ENCODE data around the gene MICAL2. TPM values are rescaled to one million over a fixed set of nuclear protein-coding genes. Genes with fewer than 3 reads are reported as not detected.

The MICAL2 gene
- total and polyA plus RNA-seq, 2 donors (not counting 3 experiments of a cell fraction or from before 2014, with no cell fraction given), result 67.6 to 200 TPM

DNA sequence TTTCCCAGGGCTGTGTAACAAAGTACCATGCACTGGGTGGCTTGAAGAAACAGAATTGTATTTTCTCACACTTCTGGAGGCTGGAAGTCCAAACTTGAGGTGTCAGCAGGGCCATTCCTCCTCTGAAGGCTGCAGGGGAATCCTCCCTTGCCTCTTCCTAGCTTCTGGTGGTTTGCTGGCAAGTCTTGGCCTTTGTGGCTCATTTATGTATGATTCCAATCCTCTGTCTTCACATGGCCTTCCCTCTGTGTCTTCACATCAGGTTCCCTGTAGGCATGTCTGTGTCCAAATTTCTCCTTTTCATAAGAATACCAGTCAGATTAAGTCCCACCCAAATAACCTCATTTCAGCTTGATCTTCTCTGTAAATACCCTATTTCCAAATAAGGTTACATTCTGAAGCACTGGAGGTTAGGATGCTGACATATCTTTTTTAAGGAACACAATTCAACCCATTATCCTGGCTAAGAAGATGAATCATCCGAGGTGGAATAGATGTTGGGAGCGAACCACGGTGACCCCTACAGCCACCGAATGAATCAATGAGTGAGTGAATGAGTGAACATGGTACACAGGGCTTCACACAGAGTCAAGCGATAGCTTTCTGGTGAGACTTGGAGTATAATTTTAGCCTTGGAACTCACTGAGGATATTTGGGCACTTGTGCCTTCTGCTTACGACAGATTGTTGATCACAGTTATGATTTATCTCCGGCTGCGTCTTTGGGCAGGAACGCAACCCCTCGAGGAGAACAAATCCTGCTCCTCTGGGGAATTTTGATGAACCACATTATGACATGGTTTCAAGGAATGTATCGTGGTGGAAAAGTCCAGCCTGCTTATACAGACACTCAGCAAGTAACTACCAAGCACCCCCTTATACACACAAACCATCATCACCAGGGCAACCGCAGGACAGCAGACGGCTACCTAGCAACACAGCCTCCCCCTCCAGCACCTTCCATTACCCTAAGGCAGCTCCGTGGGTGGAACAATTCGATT lies 34.3 kb upstream of the MICAL2 start:
- Histone ChIP-seq H3K79me2 (ENCODE audit: control insufficient read depth, insufficient read depth, low read length) (no peaks in the 10 kb centered on the region), H3K27me3 (ENCODE audit: control insufficient read depth in 2 of 2, insufficient read depth in 2 of 2, low read length in 2 of 2) (no peaks in the 10 kb centered on the region), H4K20me1 (replicated peaks; ENCODE audit: control insufficient read depth, extremely low read depth, insufficient read depth, low read length) (no peaks in the 10 kb centered on the region), H3K9ac (replicated peaks; ENCODE audit: extremely low read depth, insufficient read depth, low read length) (no peak overlapping the region), H3K9me3 (replicated peaks; ENCODE audit: control insufficient read depth, insufficient read depth, low read length) (no peaks in the 10 kb centered on the region), H3K4me1 (ENCODE audit: control insufficient read depth, extremely low read depth, insufficient read depth, low read length) (peaks cover 11% of the 10 kb centered on the region), H3K4me2 (ENCODE audit: insufficient read depth, low read length) (no peak overlapping the region), H2AFZ (ENCODE audit: low read depth, low read length) (no peak overlapping the region), H3K36me3 (ENCODE audit: control insufficient read depth in 2 of 2, extremely low read depth in 1 of 2, insufficient read depth in 2 of 2, low read length in 2 of 2) (no peaks in the 10 kb centered on the region), H3K4me3 (replicated peaks in 1 of 3; ENCODE audit: insufficient read depth in 1 of 3, low read depth in 1 of 3, low read length in 3 of 3) (no peak overlapping the region), H3K27ac (ENCODE audit: insufficient read depth, low read depth, low read length) (no peak overlapping the region), H3K9me1 (replicated peaks; ENCODE audit: control insufficient read depth, extremely low read depth, insufficient read depth, low read length) (no peaks in the 10 kb centered on the region)
- intact Hi-C loops (cut with micrococcal nuclease), result no loop called here
- no TSS peak for BruUV-seq (replicated peaks)
- FAIRE-seq (no peak), DNase-seq (ENCODE audit: low read depth, low spot score) (no peak)
- TF ChIP-seq MYC (IDR thresholded peaks at IDR 0.05; ENCODE audit: low read depth, low read length) (no peak), FOS (IDR thresholded peaks at IDR 0.05; ENCODE audit: borderline replicate concordance, insufficient read depth, low read length) (no peak), POLR2A (IDR thresholded peaks at IDR 0.05; ENCODE audit: low read depth, low read length) (no peak), POLR2AphosphoS5 (IDR thresholded peaks at IDR 0.05; ENCODE audit: insufficient read depth, low read depth, low read length) (no peak), EZH2 (IDR thresholded peaks at IDR 0.05; ENCODE audit: borderline replicate concordance, low read depth, low read length, severe bottlenecking) (no peak), GATA2 (IDR thresholded peaks at IDR 0.05; ENCODE audit: insufficient read depth, insufficient read length, low read depth, low read length) (no peak), JUN (IDR thresholded peaks at IDR 0.05; ENCODE audit: borderline replicate concordance, insufficient read depth, insufficient read length, low read depth) (no peak)
- TF ChIP-seq, protein P1, sequence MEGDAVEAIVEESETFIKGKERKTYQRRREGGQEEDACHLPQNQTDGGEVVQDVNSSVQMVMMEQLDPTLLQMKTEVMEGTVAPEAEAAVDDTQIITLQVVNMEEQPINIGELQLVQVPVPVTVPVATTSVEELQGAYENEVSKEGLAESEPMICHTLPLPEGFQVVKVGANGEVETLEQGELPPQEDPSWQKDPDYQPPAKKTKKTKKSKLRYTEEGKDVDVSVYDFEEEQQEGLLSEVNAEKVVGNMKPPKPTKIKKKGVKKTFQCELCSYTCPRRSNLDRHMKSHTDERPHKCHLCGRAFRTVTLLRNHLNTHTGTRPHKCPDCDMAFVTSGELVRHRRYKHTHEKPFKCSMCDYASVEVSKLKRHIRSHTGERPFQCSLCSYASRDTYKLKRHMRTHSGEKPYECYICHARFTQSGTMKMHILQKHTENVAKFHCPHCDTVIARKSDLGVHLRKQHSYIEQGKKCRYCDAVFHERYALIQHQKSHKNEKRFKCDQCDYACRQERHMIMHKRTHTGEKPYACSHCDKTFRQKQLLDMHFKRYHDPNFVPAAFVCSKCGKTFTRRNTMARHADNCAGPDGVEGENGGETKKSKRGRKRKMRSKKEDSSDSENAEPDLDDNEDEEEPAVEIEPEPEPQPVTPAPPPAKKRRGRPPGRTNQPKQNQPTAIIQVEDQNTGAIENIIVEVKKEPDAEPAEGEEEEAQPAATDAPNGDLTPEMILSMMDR (IDR thresholded peaks at IDR 0.05; ENCODE audit: extremely low read depth in 1 of 2, insufficient read depth in 1 of 2, low read depth in 1 of 2, low read length in 2 of 2), result no peak
- TF ChIP-seq, protein P2, sequence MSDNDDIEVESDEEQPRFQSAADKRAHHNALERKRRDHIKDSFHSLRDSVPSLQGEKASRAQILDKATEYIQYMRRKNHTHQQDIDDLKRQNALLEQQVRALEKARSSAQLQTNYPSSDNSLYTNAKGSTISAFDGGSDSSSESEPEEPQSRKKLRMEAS (IDR thresholded peaks at IDR 0.05; ENCODE audit: insufficient read depth, insufficient read length), result no peak
- POLR2A ChIA-PET, result no interaction called here
- dilution Hi-C loops (cut with MboI; ENCODE audit: extremely low pct_ligation_motif_present, low sequenced_read_pairs), result no loop called here
- CTCF ChIA-PET, result no interaction called here

Measured in endothelial cell of umbilical vein (primary cell).